Measurements from ENCODE around the gene PRR13.

PRR13 gene

GRCh38 chr12:53485955-53486735 is 44.6 kb downstream of the PRR13 start:
- TF ChIP-seq CTCF (conservative IDR thresholded peaks at IDR 0.05): no peak
- no peak overlapping the region; the same call in 1 of the 2 replicates for H3K27ac ChIP-seq

- H3K27ac ChIP-seq: no peak overlapping the region; the same call in 1 of the 2 replicates
- no peak for TF ChIP-seq CTCF (conservative IDR thresholded peaks at IDR 0.05)
Observed at GRCh38 chr12:53486736-53487487, 45.4 kb downstream of the PRR13 start.

DNA sequence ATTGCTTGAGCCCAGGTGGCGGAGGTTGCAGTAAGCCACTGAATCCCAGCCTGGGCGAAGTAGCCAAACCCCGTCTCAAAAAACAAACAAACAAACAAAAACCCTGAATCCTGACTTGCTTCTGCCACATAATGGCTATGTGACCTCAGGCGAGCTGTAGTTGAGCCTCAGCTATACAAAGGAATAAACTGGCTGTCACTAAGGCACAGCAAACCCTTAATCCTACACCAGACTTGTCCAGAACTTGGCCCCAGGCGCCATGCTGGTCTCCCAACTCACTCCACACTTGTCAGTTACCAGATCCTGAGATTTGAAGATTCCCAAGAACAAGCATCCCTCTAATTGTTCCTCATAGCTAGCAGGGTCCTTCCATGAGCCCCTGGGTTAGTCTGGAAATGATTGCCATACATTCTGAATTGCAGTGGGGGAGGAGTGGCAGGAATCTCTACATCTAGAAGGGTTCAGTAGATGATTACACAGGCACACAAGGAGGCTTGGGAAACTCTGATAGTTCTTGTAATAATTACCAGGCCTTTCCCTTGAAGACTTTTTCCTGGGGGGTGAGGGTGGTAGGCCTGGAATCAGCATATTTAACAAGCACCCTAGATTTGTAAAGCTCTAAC is 47.8 kb downstream of the PRR13 start:
- no peak for TF ChIP-seq CTCF (conservative IDR thresholded peaks at IDR 0.05)
- H3K27ac ChIP-seq: no peak overlapping the region

DNA sequence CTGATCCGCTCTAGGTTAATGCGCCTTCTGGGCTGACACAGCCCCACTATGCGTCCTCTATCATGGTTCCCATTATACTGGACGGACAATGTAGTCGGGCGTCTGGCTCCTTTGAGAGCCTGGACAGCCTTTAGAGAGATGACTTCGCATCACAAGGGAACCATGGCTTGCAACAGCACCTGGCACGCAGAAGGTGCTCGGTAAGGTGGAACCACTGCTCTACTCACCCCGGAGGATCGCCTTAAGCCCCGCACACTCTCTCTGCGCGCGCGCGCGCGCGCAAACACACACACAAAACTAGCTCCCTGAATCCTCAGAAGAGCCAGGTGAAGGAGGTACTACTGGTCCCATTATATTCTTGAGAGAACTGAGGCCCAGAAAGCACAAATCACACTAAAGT is 50.7 kb downstream of the PRR13 start:
- TF ChIP-seq CTCF (conservative IDR thresholded peaks at IDR 0.05): no peak
- peak overlapping the region; percentile 84 for H3K27ac ChIP-seq

DNA sequence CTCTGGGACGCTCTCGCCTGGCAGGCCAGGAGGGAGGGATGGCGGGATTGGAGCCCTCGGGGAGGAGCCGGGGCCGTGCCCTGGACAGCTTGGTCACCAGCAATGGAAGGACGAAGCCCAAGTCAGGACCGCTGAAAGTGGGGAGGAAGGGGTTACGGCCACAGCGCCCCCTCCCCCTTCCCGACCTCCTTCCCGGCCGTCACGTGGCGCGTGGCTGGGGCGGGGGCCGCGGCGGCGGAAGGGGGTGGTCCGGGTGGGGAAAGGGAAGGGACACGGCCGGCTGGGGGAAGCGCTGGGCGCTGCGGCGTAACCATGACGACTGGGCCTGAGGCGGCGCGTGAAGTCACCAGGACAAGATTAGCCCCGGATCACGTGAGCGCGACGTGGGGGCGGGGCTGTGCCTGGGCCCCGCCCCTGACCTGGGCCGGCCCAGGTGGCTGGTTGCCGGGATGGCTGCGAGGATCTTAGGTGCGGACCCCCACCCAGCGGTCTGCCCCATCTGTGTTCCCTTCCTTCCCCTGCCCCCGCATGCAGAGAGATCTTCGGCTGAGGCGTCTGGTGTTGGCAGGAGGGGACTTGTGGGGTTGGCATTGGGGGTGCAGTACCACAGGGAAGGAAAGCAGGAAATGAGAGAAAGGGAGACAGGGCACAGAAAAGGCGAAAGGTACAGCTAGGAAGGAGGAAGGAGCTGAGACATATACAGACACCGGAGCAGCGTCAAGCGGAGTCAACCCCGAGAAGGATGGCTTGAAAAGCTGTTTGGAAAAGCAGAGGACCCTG is 51.5 kb downstream of the PRR13 start:
- peak overlapping the region; percentile 84 for H3K27ac ChIP-seq
- no peak for TF ChIP-seq CTCF (conservative IDR thresholded peaks at IDR 0.05)

DNA sequence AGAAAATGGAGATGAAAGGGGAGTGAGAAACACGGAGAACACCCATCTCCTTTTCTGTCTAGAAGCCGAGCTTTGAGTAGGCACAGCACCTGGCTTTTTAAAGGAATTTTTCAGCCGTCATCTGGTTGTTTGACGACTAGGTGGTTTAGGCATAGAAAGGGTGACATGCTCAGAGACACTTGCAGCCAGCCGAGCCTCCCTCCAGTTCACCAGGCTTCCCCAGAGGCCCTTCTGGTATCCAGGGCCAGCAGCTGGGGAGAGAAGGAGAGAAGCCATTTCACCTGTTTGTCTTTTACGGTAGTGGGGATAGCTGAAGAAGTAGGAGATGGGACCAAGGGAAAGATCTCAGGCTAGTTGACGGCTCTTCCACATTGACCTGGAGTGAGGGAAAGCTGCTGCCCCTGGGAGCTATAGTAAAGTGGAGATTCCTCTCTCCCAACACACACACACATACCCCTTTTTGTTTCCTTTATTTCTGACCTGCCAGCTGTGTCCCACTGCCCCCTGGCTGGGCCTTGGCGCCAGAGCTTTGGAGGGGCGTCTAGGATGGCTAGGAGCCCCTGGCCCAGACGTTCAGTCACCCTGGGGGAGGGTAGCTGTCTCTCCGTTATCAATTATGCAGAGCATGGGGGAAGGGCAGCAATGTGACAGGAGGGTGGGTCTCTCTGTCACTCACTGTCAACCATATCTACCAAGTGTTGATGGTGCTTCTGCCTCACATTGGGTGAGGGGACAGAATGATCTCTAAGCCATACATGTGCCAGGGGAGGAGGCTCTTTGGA is 52.3 kb downstream of the PRR13 start:
- peak overlapping the region; percentile 84 for H3K27ac ChIP-seq
- TF ChIP-seq CTCF (conservative IDR thresholded peaks at IDR 0.05): no peak

All from VCaP (cell line).